HG03354 (cell line): Measurements from ENCODE around the gene PCGF2.
"Not testable (repeated sequence)": the region's sequence is repeated elsewhere in the genome, so short reads cannot be mapped to it uniquely, and the experiment has no call there.

Source experiments
- ATAC-seq: cut with Tn5 transposase; IDR thresholded peaks from one replicate; pipeline ENCODE4 v1.9.1; 2021; ENCODE audit warnings: mild to moderate bottlenecking; ENCODE audit not compliant: unreplicated experiment, poor library complexity, severe bottlenecking

PCGF2 gene

DNA sequence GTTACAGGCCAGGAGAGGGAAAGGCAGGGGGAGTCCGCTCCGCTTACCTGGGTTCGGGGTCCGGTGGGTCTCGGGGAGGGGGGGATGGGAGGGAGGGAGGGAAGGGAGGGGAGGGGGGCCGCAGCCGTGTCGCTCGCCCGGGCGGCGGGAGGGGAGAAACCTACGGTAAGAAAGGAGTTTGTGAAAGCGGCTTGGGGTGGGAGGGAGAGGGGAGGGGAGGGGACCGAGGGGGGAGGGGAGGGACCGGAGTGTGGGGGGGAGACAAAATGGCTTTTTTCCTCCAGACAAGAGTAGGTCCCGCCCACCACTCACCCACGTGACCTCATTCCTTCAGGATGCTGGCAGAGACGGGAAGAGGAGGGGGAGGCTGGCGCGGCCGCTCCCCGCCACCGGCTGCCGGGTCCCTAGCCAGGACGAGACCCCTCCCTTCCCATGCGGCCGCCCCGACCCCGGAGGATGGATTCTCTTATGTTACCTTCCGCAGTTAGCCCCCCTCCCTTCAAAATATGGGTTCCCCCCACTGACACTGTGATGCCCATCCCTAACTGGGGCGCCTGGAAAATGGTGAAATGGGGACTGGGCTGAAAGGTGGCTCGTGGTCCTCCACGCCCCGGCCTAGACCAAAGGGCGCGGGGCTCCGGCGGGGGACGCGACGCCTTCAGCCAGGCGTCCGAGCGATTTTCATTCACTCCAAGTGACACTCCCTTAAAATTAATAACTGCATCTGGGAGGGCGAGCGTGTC, at the start of gene PCGF2:
Gene PCGF2, minus strand, starts transcription at position 188 of the 743 bp plus-strand sequence. CDS start 7,934 bp downstream, outside the sequence.
- ATAC-seq = no peak

DNA sequence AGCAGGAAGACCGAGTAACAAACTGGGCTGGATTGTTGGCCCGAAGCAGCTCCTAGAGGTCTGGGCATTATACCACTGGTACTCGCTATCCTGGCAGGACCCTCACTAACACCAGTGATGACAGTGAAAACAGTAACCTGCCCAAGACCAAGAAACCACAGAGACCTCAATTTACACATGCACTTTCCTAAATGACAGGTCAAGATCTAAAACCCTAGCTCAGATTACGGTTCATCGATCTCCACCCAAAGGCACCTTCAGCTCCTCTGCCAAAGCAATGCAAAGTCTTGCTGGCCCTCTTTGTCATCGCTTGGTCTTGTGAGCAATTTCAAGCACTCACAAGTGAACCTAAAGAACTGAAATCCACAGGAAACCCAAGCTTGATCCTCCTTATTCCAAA, 49.7 kb upstream of the PCGF2 start:
- no peak for ATAC-seq

DNA sequence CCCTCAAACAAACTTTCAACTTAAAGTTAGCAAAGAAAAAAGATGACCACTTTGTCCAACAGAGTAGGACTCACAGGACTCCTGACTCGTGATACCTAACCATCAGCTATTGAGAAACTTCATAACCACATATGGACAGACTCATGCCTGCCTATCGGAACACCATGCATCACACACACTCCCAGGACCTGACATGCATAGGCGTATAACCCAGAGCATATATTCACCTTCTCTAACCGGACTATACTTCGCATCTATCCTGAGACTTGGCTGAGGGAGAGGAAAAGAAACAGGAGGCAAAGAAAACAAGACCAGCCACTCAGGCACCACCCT, 49.0 kb upstream of the PCGF2 start:
- no peak for ATAC-seq

DNA sequence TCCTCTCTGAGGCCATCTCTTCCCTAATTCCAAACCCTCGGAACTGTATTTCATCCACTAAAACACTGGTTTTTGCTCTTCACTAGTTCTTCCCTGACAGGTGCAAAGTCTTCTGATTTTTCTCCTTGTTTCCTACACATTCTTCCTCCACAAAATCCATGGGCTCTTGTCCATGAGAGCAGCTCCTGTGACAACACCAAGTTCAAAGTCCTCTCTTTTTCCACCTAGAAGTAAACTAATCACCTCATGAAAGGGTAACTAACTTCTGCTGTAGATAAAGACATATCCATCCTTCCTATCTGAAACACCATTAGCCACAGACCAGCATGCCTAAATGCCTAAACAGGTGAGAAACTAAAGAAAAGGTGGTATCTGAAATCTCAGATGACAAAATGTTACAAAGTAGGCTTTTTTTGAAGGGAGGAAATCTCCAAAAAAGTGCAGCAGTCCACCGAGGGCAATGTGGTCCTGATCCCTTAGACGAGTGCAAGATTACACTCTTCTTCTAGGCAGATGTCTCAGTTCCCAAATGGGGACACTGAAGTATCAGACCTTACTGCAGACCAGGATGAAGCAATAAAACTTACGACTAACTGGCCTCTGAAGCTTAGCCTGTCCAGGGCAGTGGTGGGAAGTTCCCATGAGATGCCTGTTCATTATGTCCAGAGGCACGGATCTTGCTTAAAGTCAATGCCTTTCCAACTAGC, 48.5 kb upstream of the PCGF2 start:
- no peak for ATAC-seq

DNA sequence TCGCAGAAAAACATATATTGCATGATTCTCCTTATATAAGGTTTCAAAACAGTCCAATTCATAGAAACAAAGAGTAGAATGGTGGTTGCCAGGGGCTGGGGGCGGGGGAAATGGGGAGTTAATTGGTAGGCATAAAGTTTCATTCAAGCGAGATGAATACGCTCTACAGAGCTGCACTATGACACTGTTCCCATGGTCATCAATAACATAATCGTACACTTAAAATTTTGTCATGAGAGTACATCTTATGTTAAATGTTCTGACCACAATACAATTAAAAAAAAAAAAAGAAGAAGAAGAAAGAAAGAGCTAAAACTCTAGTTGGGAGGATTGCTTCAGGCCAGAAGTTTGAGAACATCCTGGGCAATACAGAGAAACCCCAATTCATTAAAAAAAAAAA, 46.1 kb upstream of the PCGF2 start:
- no peak for ATAC-seq

DNA sequence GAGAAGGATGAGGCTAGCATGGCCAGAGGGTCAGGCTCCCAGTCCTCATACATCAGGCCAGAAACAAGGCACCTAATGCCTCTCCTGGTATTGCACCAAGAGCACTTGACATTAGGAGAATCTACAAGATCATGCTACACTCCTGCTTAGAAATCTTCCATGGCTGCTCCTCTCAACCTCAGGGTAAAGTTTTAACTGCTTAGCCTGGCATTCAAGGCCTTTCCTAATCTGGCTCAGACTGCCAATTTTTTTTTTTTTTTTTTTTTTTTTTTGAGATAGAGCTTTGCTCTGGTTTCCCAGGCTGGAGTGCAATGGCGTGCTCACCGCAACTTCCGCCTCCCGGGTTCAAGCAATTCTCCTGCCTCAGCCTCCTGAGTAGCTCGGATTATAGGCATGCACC, 43.0 kb upstream of the PCGF2 start:
- ATAC-seq = no peak

DNA sequence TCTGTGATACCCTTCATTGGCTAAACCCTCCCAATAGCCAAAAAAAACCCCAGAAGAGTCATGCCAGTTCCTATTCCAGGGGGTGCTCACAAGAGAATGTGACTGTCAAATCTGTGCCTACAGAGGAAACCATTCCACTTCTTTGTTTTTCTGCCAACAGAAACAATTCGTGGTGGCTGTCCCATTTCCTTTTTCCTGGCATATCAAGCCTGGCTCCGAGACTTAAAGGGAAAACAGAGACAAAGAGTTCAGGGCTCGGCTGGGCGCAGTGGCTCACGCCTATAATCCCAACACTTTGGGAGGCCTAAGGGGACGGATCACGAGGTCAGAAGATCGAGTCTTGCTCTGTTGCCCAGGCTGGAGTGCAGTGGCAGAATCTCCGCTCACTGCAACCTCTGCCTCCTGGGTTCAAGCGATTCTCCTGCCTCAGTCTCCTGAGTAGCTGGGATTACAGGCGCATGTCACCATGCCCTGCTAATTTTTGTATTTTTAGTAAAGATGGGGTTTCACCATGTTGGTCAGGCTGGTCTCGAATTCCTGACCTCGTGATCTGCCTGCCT, 42.1 kb upstream of the PCGF2 start:
- ATAC-seq = not testable (repeated sequence)

DNA sequence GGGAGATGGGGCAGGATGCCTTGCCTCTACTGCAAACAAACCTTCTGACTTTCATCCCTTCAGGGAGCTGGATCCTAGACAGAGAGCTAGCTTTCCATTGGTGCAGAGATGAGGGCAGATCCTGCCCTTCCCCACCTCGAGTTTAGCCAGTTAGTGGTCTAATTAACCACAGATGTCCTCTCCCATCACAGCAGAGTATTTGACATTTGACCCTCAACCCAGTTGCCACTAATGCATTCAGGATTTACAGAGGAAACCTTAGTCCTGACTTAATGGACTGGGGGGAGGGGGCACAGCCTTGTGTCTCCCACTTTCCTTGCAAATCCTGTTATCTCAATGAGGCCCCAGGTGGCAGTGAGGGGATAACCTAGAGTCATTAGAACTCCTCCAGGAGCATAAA, 41.0 kb upstream of the PCGF2 start:
- ATAC-seq = no peak

DNA sequence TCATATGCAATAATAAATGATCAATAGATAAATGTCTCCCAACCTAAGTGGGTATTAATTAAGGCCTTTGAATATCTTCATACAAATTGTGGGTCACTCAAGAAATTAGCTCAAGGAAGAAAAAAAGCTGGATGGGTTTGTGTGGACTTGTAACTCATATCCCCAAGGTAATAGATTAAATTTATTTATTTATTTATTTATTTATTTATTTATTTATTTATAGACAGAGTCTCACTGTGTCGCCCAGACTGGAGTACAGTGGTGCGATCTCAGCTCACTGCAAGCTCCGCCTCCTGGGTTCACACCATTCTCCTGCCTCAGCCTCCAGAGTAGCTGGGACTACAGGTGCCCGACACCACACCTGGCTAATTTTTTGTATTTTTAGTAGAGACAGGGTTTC, 39.9 kb upstream of the PCGF2 start:
- ATAC-seq = not testable (repeated sequence)

DNA sequence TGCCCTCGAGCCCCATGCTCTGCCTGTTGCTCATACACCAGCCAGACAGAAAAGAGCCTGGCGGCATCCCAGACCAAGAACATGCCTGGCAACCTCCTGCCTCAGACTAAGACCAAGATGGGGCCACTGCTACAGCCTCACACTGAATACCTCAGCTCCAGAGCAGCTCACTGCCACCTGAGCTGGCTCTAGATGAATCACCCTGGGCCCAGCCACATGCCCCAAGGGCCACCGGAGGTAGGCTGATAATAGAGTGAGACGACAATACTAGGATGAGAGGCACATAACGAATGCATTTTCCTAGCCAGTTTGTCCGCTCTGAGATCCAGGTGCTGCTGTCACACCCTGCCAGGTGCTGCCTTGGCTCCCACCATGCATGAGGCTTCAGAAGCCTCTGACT, 38.2 kb upstream of the PCGF2 start:
- ATAC-seq = no peak

DNA sequence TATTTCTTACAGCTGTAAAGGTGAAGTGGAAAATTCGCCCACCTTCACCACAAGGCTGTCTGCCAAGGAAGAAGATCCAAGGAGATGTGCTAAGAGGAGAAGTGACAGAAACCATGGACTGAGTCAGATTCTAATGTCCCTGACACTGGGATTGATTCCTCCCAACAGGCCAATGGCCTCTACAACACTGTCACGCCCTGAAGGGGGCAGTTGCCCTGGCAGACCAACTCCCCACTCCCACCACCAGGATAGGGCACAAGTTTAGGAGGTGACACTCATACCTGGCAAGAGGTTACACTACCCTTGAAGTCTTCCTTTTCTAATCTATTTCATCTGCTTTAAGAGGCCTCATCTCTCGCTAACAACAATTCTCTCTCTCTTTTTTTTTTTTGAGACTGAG, 35.1 kb upstream of the PCGF2 start:
- ATAC-seq = no peak

DNA sequence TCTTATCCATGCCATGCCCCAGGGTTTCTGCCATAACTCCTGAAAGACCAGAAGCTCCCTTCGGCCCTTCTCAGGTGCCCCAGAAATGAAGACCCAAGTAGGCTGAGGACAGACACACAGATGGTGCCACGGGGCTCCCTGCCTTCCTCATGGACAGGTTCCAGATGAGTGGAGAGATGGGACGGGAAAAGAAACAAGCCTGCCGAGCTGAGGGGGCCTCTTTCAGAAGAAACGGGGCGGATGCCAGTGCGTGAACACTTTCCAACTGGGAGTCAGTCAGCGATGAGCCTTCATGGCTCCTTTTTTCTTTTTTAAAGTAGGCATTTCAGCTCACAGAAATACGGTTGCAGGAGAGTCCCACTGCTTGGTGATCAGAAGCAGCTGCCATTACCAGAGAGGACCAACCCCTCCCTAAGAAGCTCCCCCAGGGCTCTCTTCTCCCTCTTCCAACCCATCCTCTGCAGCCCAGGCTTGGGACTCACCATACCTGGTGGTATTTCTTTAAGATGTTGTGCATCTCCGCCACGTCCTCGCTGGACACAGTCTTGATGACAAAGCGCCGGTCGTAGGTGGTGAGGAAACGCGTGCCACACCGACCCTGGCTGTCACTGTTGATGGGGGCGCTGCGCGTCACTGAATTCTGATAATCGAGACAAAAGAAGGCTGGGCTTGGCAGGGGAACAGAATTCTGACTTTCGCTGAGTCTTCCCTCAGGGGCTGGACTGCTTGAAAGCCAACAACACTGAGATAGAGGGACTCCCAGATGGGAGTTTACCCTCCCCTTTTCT, 32.0 kb upstream of the PCGF2 start:
- no peak for ATAC-seq

DNA sequence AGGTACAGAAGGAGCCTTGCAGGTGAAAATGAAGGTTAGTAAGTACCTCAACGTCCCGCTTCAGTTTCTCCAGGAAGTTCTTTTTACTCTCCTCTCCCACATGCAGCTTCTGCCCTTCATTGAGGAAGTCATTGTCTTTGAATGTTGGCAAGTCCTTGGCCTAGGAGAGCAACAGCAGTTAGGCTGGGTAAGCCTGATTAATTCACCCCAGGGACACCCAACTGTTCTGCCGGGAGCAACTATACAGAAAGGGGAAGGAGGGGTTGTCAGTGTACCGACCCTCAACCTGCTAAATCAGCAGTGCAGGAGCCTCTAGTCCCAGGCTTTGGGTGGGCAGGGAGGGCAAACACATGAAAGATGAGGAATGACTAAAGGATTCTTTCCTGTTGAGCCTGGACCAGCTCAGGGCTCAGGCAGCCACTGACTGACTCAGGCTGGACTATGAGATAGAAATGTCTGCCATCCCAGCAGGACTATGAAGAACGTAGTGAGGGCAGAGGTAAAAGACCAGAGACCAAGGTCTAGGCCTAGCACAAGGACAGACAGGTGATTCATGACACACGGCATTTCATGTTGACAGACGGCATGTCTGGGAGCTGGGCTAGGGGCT, 29.6 kb upstream of the PCGF2 start:
- no peak for ATAC-seq

DNA sequence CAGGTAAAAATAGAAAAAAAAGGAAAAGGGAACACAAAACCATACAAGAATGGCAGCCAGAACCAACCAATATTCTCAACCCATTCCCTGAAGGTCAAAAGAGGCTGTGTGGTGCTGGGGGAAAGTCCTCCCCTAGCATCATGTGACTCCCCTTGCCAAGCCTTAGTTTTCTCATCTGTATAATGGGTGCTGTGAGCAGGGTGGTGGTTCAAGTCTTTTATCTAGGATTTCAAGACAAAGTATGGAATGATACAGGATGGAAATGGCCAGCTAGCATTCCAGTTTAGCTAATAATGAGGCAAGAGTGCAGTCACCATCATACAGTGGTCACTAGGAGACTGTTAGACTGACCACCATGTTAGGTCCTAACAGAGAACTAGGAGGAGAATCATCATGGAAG, 25.1 kb upstream of the PCGF2 start:
- ATAC-seq = no peak

DNA sequence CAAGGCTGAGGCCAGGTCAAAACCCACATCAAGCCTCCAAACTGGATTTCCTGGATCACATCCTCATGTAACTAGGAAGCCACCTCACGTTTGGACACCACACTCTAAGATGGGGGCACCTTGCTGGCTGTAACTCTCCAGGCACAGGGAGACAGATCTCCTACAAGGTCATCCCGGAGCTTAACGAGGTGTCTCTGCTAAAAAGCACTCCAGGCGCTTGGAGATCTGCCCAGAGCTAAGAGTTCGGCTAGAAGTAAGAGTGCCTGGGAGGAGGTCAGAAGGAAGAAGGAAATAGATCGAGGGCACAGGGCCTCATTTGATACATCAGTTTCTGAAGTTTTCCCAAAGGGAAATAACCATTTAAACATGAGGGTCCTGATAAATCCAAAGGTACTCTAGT, 20.3 kb upstream of the PCGF2 start:
- no peak for ATAC-seq

DNA sequence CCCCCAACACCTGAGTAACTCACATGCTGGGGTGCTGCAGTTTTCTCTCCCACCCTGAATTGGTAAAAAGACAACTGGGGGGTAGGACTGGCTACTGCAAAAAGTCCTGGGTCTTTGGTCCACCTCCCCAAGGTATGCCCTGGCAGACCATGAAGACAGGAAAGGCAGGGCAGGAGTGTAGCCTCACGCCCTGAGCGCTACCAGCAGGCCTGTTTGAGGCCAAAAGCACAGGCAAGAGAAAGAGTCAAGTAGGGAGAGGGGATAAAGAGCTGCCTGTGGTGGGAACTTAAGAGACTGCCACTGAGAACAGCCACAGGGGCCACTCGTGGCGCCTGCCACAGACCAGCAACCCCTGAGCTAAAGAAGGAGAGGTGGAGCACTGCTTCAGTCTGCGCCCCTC, 18.2 kb upstream of the PCGF2 start:
- ATAC-seq = no peak

DNA sequence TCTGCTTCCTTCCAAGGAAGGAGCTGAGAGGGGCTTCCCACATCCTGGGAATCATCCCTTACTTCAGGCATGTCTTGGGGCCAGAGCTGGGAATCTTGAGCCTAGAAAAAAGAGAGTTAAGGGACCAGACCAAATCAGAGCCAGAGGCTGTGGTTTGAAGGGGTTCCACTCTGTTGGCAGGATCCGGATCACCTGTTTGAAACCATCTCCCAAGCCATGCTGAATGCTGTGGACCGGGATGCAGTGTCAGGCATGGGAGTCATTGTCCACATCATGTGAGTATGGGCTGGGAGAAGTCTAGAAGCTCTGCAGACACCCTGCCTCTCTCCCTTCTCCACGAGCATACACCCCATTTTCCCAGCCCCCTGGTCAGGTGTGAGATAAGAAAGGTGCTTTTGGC, 14.1 kb upstream of the PCGF2 start:
- ATAC-seq = no peak

DNA sequence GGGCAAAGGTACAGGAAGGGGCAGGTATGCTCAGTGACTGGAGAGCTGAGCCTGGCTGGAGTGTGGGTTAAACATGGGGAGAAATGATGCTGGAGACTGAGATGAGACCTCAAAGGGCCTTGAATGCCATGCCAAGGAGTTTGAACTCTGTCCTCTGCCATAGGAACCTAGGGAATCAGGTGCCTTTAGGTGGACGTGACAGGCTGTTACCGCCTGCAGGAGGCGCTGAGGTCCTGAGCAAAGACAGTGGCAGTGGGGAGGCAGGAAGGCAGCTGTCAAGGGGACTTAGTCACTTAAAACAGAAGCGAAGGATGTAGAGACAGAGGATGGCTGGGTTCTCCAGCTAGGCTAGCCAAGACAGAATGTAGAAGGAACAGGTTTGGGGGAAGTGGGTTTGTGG, 13.5 kb upstream of the PCGF2 start:
- no peak for ATAC-seq

DNA sequence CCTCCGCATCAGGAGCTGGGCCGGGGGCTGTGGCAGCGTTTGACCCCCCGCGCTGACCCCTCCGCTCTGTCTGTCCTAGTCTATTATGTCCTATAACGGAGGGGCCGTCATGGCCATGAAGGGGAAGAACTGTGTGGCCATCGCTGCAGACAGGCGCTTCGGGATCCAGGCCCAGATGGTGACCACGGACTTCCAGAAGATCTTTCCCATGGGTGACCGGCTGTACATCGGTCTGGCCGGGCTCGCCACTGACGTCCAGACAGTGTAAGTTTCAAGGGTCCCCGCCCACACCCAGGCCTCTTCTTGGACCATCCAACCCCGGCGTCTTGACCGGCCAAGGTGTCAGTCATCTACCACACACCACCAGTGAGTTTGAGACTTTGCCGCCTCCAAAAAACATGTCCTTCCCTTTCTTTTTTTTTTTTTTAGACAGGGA, 5.0 kb upstream of the PCGF2 start:
- no peak for ATAC-seq
